SHP77 treated with DMSO at 0.1 percent for 48 hours (cell line): ENCODE measurements around the gene GRB7.
"Not testable (repeated sequence)": the region's sequence is repeated elsewhere in the genome, so short reads cannot be mapped to it uniquely, and the experiment has no call there.

ENCODE experiments used
- DNase-seq: peaks from one replicate; lab custom pipeline; 2025; lab: John Stamatoyannopoulos, UW

The GRB7 gene

DNA sequence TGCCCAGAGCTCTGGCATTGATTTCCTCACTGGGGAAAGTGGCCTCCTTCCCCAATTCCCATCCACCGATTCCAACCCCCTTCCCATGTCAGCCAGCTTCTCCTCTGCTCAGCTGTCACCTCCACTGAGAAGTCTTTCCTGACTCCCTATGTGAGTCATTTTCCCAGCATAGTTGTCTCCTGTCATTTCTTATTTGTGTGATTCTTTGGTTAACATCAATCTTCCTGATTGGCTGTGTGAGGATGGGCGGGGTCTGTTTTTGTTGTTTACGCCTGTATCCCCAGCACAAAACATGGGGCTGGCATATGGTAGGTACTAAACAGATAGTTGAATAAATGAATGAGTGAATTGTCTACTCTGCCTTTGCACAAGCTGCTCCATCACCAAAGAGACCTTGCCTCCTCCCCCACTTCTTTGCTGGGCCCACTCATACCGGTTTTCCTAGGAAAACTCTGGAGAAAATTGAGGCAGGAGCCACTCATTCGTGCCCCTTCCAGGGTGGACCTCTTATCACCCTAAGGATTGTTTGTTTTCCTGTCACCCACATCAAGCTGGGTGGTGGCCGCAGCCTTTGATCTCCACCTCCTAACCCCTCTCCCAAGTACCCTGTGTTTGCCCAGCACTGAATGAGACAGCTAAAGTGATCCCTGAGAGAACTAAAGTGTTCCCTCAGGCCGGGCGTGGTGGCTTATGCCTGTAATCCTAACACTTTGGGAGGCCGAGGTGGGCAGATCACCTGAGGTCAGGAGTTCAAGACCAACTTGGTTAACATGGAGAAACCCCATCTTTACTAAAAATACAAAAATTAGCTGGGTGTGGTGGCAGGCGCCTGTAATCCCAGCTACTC lies 1.2 kb upstream of the GRB7 start:
- DNase-seq, result no peak

DNA sequence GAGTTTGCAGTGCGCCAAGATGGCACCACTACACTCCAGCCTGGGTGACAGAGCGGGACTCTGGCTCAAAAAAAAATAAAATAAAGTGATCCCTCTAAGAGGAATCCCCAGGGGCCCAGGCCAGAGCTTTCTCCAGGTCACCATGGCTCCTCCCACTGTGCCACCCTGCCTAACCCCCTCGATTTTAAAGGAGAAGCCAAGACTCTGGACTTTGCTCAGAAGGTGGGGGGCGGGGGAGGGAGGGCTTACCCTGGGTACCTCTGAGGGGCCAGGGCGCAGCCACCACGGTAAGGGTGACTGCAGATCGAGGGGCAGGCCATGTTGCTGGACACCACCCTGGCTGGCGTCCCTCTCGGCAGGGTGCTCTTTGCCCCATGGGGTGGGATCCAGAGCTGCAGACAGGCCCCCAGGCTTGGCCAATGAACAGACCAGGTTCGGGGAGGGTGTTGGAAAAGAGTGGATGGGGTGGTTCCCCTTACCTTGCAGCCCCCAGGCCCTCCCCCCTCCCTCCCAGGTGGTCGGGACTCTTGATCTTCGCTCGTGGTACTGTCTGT lies 455 bp upstream of the GRB7 start:
- DNase-seq, result no peak

DNA sequence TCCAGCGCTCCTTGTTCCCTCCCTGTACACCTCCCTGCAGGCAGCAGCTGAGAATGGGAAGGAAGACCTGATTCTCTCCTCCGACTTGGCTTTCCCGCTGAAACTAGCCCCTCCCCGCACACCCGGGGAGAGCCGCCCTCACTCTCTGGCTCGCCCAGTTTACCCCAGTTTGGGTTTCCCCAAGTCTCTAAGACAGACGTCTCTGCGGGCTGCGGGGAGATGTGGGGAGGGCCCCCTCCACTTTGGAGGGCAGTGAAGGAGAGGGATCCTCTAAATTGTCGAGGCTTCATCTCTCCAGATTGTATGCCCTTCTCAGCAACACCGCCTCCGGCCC lies 797 bp downstream of the GRB7 start:
- no peak for DNase-seq

DNA sequence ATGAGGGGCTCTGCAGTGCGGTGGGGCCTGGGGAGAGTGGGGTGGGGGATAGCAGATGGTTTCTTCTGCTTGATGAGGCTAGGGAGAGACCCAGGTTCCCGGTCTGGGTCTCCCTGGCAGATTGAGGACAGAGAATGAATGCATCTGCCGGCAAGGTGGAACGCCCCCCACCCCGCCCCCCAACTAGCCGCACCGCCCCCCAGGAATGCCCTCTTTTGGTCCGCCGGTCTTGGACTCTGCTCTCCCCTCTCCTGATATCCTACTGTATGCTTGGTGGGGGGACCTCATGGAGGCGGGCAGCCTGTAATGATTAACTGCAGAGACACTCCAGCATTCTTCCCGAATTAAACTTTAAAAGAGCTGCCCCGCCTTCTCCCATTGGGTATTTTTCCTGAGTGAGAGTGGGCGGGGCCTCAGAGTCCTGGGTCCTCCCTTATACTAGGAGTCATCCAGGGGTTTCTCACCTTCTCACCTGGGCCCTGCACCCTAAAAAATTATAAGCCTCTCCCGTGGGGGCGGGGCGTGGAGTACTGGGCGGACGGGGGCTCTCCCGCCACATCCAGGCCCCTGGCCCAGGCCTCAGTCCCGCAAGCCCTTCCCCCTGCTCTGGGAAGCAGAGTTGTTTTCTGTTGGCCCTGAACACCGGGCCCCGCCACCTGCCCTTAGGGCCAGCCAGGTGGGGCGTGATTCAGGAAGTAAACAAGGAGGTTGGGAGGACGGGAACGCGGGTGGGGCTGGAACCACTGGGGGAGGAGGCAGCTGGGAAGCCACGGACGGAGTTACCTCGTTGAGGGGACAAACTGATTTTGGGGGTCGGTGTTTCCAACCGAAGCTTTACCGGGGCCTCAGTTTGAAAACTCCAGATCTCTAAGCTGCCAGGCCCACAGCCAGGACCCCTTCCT lies 1.5 kb downstream of the GRB7 start:
- DNase-seq, result no peak

DNA sequence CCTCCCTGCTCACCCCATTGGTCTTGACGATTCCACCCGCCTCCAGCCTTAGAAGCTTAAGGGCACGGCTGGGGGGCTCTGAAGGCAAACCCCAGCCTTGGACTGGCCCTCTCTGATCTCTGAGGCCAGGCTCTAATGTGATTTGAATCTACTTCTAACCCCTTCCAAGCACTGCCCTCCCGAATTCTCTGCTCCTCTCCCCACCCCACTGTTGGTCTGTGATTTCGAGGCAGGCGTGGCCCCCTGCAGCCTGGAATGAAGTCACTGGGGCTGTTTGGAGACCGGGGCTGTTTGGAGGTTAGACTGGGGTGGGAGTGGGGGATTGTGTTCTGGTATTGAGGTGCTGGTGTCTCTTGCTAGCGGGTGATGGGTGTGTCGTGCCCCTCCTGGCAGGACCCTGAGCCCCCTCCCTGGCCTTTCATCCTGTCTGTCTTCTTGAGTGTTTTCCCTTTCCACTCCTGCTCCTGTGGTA lies 2.2 kb downstream of the GRB7 start:
- DNase-seq, result no peak

DNA sequence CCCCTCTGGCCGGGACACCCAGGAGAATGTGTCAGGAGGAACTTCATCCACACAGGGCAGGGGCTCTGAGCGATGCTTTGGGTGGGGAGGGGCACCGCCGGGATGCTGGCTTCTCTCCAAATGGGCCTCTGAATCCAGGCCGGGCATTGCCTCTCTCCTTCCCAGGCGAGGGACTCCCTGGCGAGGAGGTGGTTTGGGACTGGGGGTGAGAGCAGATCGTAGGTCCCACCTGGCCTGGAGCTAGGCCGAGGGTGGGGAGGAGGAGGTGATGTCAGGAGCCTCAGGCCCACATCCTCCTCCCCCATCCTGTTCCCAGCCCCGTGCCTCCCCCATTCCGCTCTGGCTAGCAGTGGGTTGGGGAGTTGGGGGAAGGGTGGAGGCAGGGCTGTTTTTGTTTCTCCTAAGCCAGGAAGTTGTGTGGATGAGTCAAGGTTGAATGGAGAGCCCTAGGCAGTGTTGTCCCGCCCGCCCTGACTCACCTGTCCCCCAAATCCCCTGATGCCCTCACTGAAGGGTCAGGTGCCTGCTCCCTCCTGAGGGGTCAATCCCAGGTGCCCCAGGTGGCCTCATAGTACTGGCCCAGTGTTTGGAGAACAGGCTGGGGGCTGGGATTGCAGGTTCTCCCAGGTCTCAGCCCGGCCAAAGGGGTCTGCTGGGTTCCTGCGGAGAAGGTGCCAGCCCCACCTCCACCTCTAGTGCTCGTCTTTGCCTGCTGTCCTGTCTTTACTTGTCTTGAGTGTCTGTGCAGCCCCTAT lies 2.8 kb downstream of the GRB7 start:
- no peak for DNase-seq

DNA sequence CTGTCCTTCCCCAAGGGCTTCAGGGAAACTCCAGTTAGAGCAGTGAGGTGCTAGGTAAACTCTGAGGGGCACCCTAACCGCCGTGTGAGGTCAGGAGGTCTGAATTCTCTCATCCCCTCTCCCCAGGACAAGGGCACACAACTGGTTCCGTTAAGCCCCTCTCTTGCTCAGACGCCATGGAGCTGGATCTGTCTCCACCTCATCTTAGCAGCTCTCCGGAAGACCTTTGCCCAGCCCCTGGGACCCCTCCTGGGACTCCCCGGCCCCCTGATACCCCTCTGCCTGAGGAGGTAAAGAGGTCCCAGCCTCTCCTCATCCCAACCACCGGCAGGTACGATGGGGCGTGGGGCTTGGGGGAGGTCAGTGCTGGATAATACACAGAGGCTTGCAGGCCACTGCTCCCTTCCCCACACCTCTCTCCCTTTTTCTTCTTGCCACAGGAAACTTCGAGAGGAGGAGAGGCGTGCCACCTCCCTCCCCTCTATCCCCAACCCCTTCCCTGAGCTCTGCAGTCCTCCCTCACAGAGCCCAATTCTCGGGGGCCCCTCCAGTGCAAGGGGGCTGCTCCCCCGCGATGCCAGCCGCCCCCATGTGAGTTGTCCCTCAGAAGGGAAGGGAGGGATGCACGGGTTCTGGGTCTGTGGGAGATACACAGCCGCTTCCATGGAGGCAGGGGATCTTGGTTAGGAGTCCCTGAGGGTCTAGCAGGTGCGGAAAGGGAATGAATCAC lies 4.6 kb downstream of the GRB7 start:
- DNase-seq, result no peak

DNA sequence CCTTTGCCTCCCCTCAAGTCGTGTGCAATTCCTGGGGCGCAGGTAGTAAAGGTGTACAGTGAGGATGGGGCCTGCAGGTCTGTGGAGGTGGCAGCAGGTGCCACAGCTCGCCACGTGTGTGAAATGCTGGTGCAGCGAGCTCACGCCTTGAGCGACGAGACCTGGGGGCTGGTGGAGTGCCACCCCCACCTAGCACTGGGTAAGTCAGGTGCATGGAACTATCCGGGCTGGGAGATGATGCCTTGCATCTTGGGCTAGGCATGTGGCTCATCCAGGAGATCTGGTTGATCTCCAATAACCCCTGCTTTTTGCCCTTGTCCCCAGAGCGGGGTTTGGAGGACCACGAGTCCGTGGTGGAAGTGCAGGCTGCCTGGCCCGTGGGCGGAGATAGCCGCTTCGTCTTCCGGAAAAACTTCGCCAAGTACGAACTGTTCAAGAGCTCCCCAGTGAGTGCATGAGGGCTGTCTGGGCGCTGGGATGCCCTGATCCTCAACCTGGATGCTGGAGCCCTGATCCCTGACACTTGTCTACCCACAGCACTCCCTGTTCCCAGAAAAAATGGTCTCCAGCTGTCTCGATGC lies 5.2 kb downstream of the GRB7 start:
- no peak for DNase-seq

DNA sequence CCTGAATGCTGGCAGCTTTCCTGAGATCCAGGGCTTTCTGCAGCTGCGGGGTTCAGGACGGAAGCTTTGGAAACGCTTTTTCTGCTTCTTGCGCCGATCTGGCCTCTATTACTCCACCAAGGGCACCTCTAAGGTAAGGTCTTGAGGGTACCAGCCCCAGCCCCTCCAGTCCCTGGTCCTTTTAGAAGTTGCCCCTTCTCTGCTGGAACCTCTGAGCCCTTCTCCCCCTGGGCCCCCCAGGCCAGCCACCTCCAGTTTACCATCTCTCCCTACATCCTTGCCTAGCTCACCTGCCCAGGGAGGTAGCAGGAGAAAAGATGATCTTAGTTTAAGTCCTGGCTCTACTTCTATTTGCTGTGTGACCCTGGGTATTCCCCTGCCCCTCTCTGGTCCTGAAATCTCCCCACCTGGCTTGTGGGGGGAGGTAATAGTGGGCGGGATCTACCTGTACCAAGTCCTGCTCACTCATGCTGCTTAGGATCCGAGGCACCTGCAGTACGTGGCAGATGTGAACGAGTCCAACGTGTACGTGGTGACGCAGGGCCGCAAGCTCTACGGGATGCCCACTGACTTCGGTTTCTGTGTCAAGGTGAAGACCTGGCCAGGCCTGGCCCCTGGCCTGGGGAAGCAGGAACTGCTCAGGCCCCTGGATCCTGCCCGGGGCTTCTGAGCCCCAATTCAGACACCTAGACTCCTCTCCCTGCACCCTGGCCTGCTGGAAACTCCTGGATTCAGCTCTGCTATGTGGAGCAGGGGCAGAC lies 6.5 kb downstream of the GRB7 start:
- no peak for DNase-seq

DNA sequence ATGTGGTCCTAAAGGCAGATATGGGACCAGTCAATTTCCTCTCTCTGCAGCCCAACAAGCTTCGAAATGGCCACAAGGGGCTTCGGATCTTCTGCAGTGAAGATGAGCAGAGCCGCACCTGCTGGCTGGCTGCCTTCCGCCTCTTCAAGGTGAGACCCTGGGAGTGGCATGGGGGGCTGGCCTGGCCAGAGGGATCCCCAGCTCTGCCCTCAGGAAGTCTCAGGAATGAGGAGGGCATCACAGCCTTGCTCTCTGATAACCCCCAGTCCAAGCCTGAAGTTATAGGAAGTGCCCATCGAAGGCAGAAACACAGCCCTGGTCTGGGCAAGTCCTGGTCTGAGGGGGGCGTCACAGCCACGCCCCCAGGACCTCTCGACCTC lies 7.1 kb downstream of the GRB7 start:
- DNase-seq, result no peak

DNA sequence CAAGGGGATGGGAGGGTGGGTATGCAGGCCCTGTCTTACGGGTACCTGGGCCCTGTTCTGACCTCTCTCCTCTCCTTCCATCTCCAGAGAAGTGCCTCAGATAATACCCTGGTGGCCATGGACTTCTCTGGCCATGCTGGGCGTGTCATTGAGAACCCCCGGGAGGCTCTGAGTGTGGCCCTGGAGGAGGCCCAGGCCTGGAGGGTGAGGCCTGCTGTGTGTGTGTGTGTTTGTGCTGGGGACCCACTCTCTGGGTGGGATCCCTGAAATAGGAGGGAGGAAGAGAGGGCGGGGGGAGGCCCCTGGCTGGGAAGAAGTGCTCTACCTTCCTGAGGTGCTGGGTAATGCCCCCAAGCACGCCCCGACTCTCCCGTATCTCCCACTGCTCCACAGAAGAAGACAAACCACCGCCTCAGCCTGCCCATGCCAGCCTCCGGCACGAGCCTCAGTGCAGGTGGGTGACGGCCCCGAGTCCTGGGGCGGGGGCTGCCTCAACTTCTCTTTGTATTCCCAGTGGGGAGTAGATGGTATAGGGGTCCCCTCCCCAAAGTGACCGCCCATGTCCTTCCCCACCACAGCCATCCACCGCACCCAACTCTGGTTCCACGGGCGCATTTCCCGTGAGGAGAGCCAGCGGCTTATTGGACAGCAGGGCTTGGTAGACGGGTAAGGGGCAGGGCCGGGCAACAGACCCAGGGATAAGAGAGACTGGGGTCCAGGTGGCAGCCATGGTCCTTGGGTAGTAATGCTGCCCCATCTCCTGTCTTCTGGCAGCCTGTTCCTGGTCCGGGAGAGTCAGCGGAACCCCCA lies 7.8 kb downstream of the GRB7 start:
- DNase-seq, result no peak

DNA sequence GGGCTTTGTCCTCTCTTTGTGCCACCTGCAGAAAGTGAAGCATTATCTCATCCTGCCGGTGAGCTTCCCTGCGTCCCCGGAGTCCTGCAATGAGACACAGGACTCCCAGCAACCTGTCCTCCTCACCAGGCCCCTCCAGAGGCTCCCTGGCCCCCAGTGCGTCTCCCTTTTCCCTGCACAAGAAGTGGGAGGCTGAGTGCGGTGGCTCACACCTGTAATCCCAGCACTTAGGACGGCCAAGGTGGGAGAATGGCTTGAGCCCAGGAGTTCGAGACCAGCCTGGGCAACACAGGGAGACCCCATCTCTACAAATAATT lies 8.4 kb downstream of the GRB7 start:
- DNase-seq, result no peak

DNA sequence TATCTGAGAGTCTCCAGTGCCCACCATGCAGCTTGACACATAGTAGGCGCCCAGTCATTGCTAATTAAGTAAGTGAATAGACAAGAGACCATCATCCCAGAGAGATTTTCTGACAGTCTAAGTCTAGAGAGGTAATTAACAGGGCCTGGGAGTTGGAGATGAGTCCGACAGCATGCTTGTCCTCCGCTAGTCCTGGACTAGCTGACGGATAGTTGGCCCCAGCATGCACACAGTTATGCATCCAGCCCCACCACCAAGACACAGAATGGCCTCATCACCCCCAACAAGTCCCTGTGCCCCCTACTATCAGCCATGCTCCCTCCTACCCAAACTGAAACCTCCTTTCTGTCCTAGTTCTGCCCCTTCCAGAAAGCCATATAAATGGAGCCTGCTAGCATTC lies 10.0 kb downstream of the GRB7 start:
- DNase-seq, result no peak

DNA sequence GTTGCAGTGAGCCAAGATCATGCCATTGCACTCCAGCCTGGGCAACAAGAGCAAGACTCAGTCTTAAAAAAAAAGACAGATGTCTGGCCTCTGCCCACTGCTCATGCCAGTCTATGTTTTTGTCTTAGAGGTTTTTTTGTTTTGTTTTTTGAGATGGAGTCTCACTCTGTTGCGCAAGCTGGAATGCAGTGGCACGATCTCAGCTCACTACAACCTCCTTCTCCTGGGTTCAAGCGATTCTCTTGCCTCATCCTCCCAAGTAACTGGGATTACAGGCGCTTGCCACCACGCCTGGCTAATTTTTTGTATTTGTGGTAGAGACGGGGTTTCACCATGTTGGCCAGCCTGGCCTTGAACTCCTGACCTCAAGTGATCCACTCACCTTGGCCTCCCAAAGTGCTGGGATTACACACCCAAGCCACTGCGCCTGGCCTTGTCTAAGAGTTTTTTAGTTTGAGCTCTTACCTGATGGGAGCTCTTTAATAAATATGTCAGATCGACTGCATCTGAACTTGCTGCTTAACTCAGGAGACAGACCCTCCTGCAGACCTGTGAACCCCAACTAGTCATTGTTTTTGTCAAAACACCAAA lies 10.8 kb downstream of the GRB7 start:
- DNase-seq, result not testable (repeated sequence)

DNA sequence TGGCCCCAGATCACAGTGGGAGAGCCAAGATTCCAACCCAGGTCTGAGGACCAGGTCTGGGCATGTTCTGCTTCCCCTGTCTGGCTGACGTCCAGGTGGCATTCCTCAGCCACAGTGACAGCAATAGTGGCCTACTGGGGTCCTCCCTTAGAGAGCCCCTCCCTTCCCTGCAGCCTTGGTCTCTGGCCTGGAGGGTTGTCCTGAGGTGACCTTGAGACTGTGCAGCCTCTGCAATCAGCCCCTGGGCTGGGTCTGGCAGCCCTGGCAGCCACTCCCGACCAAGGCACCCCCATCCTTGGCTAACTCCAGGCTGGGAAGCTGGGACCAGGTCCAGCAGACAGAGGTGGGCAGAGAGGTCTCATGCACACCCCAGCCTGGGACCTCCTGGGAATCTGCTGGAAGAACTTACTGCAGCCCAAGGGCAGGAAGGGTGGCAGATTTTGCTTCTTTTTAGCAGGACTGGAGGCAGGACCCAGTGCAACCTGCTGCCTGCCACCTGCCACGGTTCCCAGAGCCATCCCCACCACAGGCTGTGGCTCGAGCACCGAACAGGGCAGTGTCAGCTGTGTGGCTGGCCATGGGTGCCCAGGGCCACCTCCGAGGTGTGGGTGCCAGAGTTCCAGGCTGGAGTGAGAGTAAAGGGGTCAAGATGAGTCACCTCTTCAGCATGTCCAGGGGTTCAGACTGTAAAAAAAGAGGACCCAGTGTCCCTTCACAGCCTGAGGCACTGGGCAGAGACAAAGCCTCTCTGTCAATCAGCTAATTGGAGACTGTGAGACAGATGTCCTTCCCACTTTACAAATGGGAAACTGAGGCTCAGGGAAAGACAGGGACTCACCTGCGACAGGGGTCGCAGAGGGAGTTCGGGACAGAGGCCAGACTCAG lies 12.6 kb downstream of the GRB7 start:
- DNase-seq, result no peak

DNA sequence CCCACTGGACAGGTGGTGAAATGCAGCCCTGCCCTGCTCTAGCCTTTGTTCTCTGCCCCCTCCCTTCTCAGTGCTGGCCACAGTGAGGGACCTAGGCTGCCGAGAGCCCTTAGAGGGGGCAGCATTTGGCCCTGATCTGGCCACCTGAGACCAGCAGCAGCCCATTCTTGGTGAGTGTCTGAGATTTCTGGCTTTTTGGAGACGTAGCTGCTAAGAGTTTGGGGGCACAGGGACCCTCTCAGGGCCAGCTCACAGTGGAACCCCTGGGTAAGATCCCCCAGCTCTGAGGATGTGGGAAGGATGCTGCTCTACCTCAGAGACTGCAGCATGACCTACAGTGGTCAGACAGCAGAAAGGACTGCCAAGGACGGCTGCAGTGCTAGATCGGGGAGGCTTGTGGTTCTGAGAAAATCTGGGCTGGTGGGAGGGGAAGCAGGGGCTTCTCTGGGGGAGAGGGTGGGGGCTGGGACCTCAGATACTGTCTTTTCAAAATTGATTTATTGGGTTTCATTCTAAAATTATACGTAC lies 13.3 kb downstream of the GRB7 start:
- no peak for DNase-seq

DNA sequence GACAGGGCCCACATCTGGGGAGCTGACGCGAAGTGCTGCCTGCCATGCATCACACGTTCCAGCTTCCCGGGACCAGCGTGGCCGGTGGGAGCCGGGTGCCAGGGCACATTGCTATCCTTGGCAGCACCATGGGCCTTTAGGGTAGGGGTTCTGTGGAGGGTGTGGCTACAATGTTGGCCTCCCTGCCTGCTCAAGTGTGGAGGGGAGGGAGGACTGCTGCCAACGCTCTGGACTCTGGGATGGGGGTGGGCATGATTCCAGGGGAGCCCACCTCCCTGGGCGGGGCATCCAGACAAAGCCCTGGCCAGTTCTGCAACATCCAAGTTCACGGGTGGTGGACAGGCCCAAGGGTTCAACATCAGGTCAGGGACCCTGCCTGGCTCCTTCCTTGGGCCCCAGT lies 13.9 kb downstream of the GRB7 start:
- DNase-seq, result no peak
